HG03439 (cell line): ENCODE data around the gene GNA12.

Experiments used
- ATAC-seq: cut with Tn5 transposase; IDR thresholded peaks from one replicate; pipeline ENCODE4 v1.9.1; 2021; ENCODE audit warnings: mild to moderate bottlenecking, moderate library complexity; ENCODE audit not compliant: unreplicated experiment

Gene GNA12

GRCh38 chr7:2838873-2839578 is 5.1 kb downstream of the GNA12 start:
- no peak for ATAC-seq

GRCh38 chr7:2838451-2838850 is 5.7 kb downstream of the GNA12 start:
- no peak for ATAC-seq

GRCh38 chr7:2837496-2837895 is 6.6 kb downstream of the GNA12 start:
- ATAC-seq = no peak

- ATAC-seq = no peak
Measured at GRCh38 chr7:2834748-2835441, 9.2 kb downstream of the GNA12 start.

GRCh38 chr7:2833083-2833910 is 10.8 kb downstream of the GNA12 start:
- ATAC-seq = no peak

GRCh38 chr7:2832461-2832860 is 11.6 kb downstream of the GNA12 start:
- ATAC-seq = no peak

GRCh38 chr7:2830609-2831376 is 13.3 kb downstream of the GNA12 start:
- ATAC-seq = no peak

GRCh38 chr7:2829040-2829439 is 15.1 kb downstream of the GNA12 start:
- no peak for ATAC-seq

GRCh38 chr7:2826771-2827170 is 17.3 kb downstream of the GNA12 start:
- ATAC-seq = no peak

GRCh38 chr7:2825559-2826227 is 18.4 kb downstream of the GNA12 start:
- ATAC-seq = no peak

- ATAC-seq = no peak
Measured at GRCh38 chr7:2824678-2825461, 19.2 kb downstream of the GNA12 start.

GRCh38 chr7:2824026-2824677 is 20.0 kb downstream of the GNA12 start:
- ATAC-seq = no peak

GRCh38 chr7:2823130-2823529 is 21.0 kb downstream of the GNA12 start:
- no peak for ATAC-seq

GRCh38 chr7:2821842-2822507 is 22.1 kb downstream of the GNA12 start:
- peak; percentile 56 for ATAC-seq

- no peak for ATAC-seq
Measured at GRCh38 chr7:2821161-2821841, 22.8 kb downstream of the GNA12 start.

GRCh38 chr7:2820508-2820934 is 23.6 kb downstream of the GNA12 start:
- ATAC-seq = no peak

- ATAC-seq = no peak
Measured at GRCh38 chr7:2819954-2820397, 24.1 kb downstream of the GNA12 start.
